GM21367 (cell line): Measurements from ENCODE around the gene SURF6.
"Not testable (repeated sequence)": the region's sequence is repeated elsewhere in the genome, so short reads cannot be mapped to it uniquely, and the experiment has no call there.

Source experiments
- ATAC-seq: cut with Tn5 transposase; IDR thresholded peaks from one replicate; pipeline ENCODE4 v1.9.1; 2021; ENCODE audit not compliant: unreplicated experiment

SURF6 gene

GRCh38 chr9:133329306-133330156, 6.5 kb downstream of the SURF6 start:
- ATAC-seq: not testable (repeated sequence)

- ATAC-seq: no peak
These were observed 8.0 kb downstream of the SURF6 start for GRCh38 chr9:133327834-133328484.

GRCh38 chr9:133327021-133327420, 9.0 kb downstream of the SURF6 start:
- not testable (repeated sequence) for ATAC-seq

- ATAC-seq: no peak
These were observed 11.8 kb downstream of the SURF6 start for GRCh38 chr9:133323991-133324703.

GRCh38 chr9:133323211-133323610, 12.8 kb downstream of the SURF6 start:
- no peak for ATAC-seq

GRCh38 chr9:133322701-133323100, 13.3 kb downstream of the SURF6 start:
- no peak for ATAC-seq

GRCh38 chr9:133321411-133321935, 14.5 kb downstream of the SURF6 start:
- no peak for ATAC-seq

- no peak for ATAC-seq
These were observed 15.5 kb downstream of the SURF6 start for GRCh38 chr9:133320421-133320881.

- not testable (repeated sequence) for ATAC-seq
These were observed 18.4 kb downstream of the SURF6 start for GRCh38 chr9:133317551-133317950.

GRCh38 chr9:133315997-133316396, 20.0 kb downstream of the SURF6 start:
- ATAC-seq: no peak

GRCh38 chr9:133309608-133310007, 26.4 kb downstream of the SURF6 start:
- no peak for ATAC-seq

GRCh38 chr9:133307301-133307700, 28.7 kb downstream of the SURF6 start:
- no peak for ATAC-seq

GRCh38 chr9:133306242-133307204, 29.5 kb downstream of the SURF6 start:
- ATAC-seq: no peak

- no peak for ATAC-seq
These were observed 30.3 kb downstream of the SURF6 start for GRCh38 chr9:133305731-133306130.

GRCh38 chr9:133304477-133305377, 31.3 kb downstream of the SURF6 start:
- ATAC-seq: no peak

GRCh38 chr9:133304158-133304470, 31.9 kb downstream of the SURF6 start:
- no peak for ATAC-seq

GRCh38 chr9:133303266-133304157, 32.5 kb downstream of the SURF6 start:
- no peak for ATAC-seq
